Tongue (tissue), 2 donors: Measurements from ENCODE around the gene ARHGAP24. TPM values are rescaled to one million over a fixed set of nuclear protein-coding genes. Genes with fewer than 3 reads are reported as not detected.

Experiments used
- DNase-seq: peaks from one replicate; pipeline ENCODE4 v3.0.0-alpha.2; 2015
- total RNA-seq: library from RNA; depleted of rRNA; stranded (reverse); fragments of >200 nt; gene quantifications from one replicate; pipeline ENCODE4 v1.2.3, GENCODE V29; 2014

ARHGAP24 gene
- total RNA-seq, 1 donor from 2014 or later: 112 TPM

GRCh38 chr4:85741921-85742591 lies 267.1 kb downstream of the ARHGAP24 start:
- DNase-seq: no peak

GRCh38 chr4:85744950-85745349 lies 270.0 kb downstream of the ARHGAP24 start:
- no peak for DNase-seq

- DNase-seq: no peak
These were observed 271.0 kb downstream of the ARHGAP24 start for GRCh38 chr4:85745939-85746338.

- peak; percentile 90 for DNase-seq
These were observed 273.0 kb downstream of the ARHGAP24 start for GRCh38 chr4:85747882-85748491.

GRCh38 chr4:85748654-85749053 lies 273.7 kb downstream of the ARHGAP24 start:
- DNase-seq: no peak

- DNase-seq: no peak
These were observed 276.9 kb downstream of the ARHGAP24 start for GRCh38 chr4:85751866-85752265.

DNA sequence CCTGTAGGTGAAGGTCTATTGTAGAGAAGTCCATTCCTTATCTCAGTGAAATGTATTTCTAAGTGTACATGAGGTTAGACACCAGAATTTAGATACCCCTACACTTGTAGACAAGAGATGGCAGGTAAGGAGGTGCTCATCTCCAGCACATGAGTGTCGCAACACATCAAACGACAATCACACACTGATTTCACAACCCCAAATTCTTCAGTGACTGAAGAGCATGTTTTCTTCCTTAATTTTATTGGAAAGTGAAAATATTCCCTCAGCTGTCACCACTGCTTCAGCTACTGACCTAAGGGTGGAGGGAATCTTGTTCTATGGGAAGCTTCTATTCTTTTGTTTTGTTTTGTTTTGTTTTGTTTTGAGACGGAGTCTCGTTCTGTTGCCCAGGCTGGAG lies 280.3 kb downstream of the ARHGAP24 start:
- DNase-seq: no peak

GRCh38 chr4:85756938-85757337 lies 282.0 kb downstream of the ARHGAP24 start:
- no peak for DNase-seq

DNA sequence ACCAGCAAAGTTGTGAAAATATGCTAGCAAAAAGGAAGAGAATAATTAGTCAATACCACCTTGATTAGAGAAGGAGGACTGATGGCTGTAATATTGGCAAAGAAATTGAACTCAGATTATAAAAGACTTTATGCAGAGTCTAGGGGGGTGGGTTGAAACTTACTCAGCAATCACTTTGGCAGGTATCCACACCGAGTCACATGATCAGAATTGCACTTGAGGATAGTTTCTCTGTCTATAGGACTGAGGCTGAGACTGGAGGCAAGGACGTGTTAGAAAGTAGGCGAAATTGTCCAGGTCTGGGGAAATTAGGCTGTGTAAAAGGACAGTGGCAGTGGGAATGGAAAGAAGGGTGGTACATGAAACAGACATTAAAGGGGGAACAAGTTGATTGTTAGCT lies 284.4 kb downstream of the ARHGAP24 start:
- DNase-seq: no peak

DNA sequence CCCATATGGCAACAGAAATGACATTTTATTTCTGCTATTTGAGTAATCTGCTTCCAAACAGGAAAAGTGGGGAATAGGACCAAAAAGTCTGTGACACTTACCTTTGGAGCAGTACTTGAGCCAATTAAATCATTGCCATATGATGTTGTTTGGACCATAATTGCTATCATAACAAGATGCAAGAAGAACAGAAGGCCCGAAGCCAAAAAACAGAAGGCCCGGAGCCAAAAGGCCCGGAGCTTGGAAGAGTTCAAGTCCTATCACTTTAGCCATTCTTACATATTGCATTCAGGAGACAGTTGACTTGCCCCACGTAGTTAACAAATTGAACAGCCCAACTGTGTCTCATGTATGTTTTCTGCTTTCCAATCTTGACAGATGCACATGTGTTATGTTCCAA lies 285.6 kb downstream of the ARHGAP24 start:
- peak; percentile 73 for DNase-seq

- DNase-seq: peak; percentile 88
These were observed 287.0 kb downstream of the ARHGAP24 start for GRCh38 chr4:85761803-85762528.

- peak; percentile 53 for DNase-seq
These were observed 287.6 kb downstream of the ARHGAP24 start for GRCh38 chr4:85762529-85762871.

- no peak for DNase-seq
These were observed 288.3 kb downstream of the ARHGAP24 start for GRCh38 chr4:85763202-85763601.

DNA sequence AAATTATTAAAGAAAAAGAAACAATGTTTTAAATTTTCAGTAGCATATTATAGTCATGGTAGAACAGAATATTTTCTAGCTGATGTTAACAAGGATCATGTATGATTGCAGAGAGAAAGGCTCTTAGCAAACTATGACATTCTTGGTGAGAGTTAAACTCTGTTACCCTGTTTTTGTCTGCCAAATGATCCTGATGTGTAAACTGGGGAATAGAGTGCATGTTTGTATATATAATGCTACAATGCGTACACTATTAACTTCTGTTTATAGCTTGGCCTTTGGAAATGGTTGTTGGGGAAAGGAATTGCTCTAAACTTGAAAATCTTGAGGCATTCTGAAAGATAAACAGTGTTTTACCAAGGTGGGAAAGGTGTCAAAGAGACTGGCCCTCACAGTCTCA lies 292.7 kb downstream of the ARHGAP24 start:
- no peak for DNase-seq

DNA sequence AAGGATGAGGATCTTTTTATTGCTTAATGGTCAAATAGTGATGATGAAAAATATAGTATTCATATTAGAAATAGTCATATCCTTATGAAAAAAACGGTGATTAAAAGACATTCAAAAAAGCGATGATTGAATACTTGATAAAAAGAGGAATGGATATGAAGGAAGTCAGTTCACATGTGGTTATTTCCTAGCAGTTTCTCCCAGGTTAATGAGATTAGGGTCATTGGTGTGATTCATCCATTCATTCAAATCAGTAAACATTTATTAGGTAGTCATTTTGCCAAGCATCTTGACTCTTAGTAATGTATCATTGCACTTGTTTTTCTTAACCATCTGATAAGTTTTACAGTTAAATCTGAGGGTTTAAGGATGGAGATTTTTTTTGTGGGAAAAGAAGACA lies 294.1 kb downstream of the ARHGAP24 start:
- no peak for DNase-seq

DNA sequence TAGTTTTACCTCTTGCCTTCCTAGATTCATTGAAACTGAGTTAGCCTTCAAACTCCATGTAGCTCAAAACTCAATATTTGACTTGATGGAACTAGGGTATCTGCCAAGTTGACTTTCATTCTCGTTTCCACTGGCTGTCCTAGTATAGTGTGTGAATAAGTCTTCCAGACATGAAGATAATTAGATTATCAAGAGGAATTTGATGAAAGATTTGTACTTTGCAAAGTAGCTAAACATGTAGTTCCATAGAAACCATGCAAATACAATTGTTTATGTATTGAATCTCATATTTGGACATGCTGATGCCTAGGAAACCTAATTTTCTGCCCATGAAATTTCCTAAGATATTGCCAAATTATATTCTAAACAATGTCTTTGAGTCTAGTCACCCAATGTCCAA lies 297.5 kb downstream of the ARHGAP24 start:
- DNase-seq: peak; percentile 71

- no peak for DNase-seq
These were observed 298.4 kb downstream of the ARHGAP24 start for GRCh38 chr4:85773372-85773771.

GRCh38 chr4:85774000-85774399 lies 299.1 kb downstream of the ARHGAP24 start:
- DNase-seq: no peak

DNA sequence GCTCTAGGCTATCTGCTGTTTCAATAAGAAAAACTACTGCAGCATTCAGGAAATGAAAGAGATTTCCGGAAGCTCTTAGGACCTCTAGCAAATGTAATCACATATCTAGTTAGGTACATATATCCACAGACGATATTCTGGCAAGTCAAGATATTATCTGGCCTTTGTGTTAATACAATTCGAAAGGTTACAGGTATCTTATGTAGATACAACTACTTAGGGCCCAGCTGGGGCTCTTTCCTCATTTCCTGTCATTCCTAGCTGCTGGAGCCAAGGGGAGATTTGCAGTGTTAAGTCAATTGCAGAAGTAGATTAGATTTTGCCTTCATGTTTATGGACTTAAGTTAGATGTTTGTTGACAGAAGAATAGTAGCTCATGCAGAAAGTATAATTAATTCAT lies 299.5 kb downstream of the ARHGAP24 start:
- DNase-seq: no peak

- no peak for DNase-seq
These were observed 301.1 kb downstream of the ARHGAP24 start for GRCh38 chr4:85776096-85776495.

DNA sequence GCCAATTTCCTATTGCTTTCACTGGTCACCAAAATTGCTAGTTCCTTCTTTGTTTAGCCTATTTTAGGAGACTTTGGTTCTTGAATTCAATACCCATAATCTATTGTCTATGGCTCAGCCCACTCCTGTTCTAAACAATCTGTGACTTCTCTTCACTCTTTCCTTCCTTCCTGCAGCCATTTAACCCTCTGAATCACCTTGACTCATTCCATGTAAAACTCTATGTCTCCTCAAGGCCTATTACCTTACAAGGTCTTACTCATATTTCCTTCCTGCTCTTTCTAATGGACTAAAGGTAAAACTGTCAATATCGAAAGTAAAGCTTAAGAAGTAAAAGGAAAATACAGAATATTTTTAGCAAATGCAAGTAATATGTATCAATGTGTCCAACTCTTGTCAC lies 301.6 kb downstream of the ARHGAP24 start:
- DNase-seq: no peak

GRCh38 chr4:85777908-85778631 lies 303.1 kb downstream of the ARHGAP24 start:
- no peak for DNase-seq

- peak; percentile 82 for DNase-seq
These were observed 303.7 kb downstream of the ARHGAP24 start for GRCh38 chr4:85778632-85779131.
